ENCODE measurements around the gene MAN2A1.
A peak's percentile ranks its signal among the peaks of the same experiment; 100 is the strongest.
"Not testable (repeated sequence)": the region's sequence is repeated elsewhere in the genome, so short reads cannot be mapped to it uniquely, and the experiment has no call there.

Gene MAN2A1

GRCh38 chr5:109832207-109833188 is 142.8 kb downstream of the MAN2A1 start:
- DNase-seq: not testable (repeated sequence)

DNA sequence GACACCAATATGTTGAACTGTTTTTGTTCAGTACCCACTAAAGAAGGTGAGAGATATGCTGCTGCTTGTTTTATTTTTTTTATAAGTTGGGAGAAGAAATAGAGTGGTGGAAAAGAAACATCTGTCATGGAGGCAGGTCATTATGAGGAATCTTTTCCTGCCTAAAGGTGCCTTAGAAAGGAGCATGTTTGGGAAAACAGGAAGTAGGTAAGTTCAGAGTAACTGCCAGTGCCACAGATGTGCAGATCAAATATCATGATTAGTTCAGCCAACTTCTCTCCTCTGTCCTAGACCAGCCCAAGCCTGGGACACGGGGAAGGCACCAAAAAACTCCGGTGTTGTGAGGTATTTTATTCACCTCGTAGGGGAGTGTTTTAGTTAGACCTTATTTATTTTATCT is 144.2 kb downstream of the MAN2A1 start:
- DNase-seq: no peak

DNA sequence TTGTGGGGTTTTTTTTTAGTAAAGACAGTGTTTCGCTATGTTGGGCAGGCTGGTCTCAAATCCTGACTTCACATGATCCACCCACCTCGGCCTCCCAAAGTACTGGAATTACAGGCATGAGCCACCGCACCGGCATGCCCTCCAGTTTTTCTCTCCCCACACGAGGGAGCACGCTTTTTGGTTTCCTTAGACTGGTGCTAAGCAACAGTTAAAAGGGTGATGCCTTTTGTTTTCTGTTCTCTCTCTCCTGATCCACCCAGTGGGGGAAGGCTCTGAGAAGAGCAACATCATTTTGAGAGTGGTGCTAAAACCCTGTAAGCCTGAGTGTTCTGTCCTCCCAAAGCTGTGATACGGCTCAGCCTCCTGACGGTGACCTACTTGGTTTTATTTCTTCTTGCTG is 146.6 kb downstream of the MAN2A1 start:
- no peak for DNase-seq

GRCh38 chr5:109837231-109837861 is 147.6 kb downstream of the MAN2A1 start:
- DNase-seq: no peak

GRCh38 chr5:109838157-109838556 is 148.4 kb downstream of the MAN2A1 start:
- DNase-seq: no peak

GRCh38 chr5:109844148-109844547 is 154.4 kb downstream of the MAN2A1 start:
- no peak for DNase-seq

GRCh38 chr5:109844695-109845094 is 155.0 kb downstream of the MAN2A1 start:
- DNase-seq: no peak

- DNase-seq: no peak
These were observed 158.4 kb downstream of the MAN2A1 start for GRCh38 chr5:109848130-109848529.

DNA sequence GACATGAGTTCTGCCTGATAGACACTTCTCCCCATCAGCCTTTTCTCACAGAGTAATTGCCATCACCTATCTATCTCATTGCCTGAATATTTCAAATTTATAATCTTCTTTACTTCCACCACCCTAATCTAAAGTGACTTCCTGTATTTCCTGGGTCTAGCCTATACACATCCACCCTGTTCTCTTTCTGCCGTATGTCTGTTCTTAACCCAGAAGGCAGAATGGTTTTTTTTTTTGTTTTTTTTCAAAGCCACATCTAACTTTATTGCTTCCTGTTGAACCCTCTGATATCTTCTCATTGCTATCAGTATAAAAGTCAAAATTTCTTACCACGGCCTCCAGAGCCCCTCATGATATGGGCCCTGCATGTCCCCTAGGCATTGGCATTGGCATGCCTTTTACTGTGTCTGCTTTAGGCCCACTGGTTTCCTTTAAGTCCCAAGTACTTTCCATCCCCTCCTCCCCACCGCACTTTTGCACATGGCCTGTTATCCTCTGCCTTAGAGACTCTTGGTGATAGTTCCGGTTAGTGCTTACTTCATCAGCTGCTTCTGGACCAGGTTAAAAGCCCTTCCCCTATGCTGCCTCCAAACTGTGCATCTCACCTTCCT is 159.9 kb downstream of the MAN2A1 start:
- no peak for DNase-seq

DNA sequence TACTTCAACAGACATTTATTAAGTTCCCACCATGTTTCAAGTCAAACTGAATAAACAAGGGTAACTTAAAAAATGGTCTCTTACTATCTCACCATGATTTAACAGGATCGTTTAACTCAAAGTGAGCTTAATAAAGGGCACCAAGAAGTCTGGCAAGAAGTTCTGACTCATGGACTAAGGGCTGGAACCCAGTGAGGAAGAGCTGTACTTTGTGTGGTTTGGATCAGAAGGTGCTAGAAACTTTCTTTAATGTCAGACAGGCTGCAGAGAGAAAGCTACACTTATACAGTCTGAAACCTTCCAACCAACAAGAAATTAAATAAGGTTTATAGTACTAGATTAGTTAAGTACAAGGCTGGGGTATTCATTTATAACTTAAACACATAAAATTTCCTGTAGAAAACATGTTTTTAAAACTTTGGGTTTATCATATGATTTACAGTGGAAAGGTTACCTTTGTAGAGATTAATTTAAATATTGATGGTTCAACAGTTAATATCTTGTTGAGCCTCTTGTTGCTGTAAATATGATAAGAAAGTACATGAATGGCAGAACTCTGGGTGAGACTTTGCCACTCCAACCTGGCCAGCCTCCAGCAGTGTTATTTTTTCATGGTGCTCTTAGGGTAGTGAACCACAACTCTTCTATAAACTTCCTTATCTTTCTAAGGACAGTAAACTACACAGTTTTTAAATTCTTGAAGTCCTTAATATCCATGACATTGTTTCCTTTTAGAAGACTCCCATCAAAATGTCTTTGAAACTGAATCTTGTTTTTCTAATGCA is 162.8 kb downstream of the MAN2A1 start:
- DNase-seq: no peak

- DNase-seq: no peak
These were observed 163.7 kb downstream of the MAN2A1 start for GRCh38 chr5:109853377-109853776.

DNA sequence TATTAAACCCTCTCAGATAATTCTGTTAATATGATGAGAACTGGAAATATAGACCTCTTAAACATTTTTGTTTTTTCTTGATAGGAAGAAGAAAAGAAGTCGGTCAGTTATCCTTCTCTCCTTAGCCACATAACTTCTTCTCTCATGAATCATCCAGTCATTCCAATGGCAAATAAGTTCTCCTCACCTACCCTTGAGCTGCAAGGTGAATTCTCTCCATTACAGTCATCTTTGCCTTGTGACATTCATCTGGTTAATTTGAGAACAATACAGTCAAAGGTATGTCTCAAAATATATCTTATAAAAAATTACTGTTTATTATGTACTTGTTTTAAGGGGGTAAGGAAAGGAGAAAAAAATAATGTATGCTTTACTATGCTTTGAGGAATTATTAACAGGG is 165.3 kb downstream of the MAN2A1 start:
- DNase-seq: no peak

- DNase-seq: no peak
These were observed 167.8 kb downstream of the MAN2A1 start for GRCh38 chr5:109857405-109858031.

GRCh38 chr5:109859537-109859936 is 169.8 kb downstream of the MAN2A1 start:
- no peak for DNase-seq

- DNase-seq: no peak
These were observed 172.6 kb downstream of the MAN2A1 start for GRCh38 chr5:109862301-109862700.

DNA sequence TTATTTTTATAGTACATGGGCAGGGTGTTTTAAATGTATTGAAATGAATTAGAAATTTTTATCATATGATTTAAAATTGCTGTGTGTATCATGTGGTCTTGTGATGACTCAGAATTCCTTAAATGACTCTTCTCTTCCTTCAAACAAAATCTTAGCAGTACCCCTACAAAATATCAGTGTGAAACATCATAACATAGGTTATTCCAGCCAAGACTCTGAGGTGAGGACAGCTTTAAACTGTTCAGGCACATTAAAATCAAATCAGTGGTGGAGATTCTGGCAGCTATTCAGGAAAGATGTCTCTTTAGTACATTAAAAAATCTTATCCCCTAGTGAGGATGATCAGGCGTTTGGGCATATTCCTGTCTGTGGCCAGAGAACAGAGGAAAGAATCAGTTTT is 174.0 kb downstream of the MAN2A1 start:
- no peak for DNase-seq

DNA sequence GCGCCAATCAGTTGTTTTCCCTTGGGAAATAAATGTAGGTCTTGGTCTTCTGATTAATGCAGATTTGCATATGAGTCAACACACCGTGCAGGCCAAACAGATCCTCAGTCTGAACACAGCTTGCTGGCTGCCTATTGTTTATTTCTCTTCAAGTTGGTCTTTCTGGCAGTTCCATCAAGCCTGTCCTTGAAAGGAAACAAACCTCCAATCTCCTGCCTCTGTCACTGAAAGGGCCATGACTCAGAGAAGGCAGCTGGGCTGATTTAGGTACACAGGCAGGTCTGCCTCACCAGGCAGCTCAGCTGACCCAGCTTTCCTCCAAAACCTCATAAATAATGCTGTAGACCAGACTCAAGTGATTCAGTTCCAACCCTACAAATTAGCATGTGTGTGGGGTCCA is 175.9 kb downstream of the MAN2A1 start:
- peak; percentile 61 for DNase-seq

- DNase-seq: no peak
These were observed 176.3 kb downstream of the MAN2A1 start for GRCh38 chr5:109866051-109866450.

DNA sequence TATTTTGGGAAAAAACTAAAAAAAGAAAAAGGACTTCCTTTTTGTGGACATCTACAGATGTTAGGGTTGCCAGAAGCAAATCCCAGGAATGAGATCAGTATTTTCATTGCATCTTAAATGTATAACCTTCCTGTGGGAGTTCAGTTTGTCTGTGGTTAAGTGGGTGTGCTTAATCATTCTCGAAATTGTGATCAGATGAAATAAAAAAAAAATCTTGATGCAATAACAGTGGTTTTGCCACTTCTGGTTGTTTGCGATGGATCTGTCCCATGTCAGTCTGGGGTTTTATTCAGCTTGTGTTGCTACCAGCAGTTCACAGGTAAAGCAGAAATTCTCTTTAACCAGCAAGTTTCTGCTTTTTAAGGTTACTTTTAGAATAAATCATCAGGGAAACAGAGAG is 179.0 kb downstream of the MAN2A1 start:
- no peak for DNase-seq

- no peak for DNase-seq
These were observed 184.0 kb downstream of the MAN2A1 start for GRCh38 chr5:109873687-109874086.

GRCh38 chr5:109874108-109874507 is 184.4 kb downstream of the MAN2A1 start:
- no peak for DNase-seq

DNA sequence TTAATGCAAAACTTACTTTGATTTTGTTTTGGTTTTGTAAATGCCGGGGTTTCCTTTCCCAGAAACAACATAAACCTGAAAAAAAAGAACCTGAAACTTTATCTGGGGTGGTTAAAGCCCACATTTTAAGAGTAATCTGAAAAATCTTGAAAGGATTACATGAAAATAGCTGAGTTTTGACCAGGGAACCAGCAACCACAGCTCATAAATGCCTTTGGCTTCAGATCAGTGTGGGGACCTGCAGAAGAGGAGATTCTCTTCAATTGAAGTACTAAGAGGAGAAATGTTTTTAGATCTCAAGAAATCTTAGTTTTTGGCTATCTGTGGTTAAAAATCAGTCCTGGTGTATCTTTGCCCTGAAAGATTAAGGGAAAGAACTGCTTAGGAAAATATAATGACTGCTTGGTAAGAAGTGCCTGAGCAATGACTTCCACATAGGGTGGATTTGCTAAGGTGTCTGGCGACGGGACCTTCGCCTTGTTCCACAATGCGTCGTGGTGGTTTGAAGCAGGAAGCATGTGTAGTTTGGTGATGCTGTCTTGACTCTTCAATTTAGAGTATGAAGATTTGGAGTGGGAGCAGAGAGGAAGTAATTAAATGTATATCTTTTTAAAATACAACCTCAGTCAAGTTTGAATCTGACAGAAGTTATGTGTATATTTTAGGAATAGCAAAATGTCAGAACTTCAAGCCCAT is 186.5 kb downstream of the MAN2A1 start:
- DNase-seq: no peak

Data from NCI-H1048 (cell line).